Measurements from ENCODE around the gene C1QTNF3. TPM values are rescaled to one million over a fixed set of nuclear protein-coding genes. Genes with fewer than 3 reads are reported as not detected.

C1QTNF3 gene
- total RNA-seq, 1 donor from 2014 or later = 1.1 TPM

DNA sequence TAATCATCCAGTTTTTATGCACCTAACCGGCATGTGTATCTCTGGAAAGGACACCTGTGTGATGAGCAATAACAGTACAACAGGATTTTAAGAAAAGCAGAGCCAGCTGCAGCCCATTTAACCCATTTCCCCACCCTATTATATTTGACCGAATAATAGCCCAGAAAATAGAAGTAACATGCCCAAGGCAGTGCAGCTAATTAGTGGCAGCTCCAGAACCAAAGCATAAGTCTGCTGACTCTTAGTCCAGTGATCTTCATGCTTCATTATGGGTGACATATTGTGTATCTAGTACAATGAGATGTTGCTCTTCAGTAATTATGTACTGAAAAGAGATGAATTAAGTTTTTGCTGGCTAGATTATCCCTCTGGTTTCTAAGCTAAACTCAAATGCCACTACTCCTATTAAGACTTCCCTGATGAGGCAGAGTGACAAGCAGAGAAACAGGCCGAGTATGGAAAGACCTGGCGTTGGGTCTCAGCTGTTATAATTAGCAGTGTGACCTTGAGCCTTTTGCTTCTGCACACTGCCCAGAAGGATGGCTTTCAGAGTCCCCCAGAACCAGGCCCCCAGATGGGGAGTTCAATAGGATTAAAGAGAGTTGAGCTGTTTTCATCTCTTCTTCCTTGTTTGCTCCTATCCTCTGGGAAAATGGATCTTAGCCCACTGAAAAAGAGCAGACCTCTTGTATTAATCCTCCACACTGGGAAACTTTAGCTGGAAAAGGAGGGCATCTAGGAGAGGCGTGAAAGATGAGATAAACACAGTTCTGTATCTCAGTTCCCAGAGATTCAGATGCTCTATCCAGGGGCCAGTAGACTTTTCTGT lies 10.8 kb upstream of the C1QTNF3 start:
- no peak for DNase-seq
- intact Hi-C loops (cut with micrococcal nuclease) = no loop called here
- ATAC-seq = peak; percentile 91

DNA sequence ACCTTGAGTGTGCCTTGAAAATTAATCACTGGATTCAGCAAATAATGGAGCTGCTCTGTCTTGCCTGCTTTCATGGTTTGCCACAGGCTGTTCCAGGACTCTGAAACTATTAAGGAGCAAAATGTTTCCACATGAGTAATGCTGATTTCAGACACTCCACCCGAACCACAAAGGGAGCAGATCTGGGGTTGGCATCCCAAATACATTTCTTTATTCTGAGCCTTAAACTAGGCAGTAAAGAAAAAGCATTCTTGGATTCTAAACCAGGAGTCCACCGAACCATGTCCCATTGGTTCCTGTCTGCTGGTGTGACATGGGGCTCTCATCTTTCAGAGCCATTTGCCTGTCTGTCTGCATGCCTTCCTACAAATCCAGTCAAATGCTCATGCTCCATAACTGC lies 10.1 kb upstream of the C1QTNF3 start:
- peak; percentile 50 for ATAC-seq

DNA sequence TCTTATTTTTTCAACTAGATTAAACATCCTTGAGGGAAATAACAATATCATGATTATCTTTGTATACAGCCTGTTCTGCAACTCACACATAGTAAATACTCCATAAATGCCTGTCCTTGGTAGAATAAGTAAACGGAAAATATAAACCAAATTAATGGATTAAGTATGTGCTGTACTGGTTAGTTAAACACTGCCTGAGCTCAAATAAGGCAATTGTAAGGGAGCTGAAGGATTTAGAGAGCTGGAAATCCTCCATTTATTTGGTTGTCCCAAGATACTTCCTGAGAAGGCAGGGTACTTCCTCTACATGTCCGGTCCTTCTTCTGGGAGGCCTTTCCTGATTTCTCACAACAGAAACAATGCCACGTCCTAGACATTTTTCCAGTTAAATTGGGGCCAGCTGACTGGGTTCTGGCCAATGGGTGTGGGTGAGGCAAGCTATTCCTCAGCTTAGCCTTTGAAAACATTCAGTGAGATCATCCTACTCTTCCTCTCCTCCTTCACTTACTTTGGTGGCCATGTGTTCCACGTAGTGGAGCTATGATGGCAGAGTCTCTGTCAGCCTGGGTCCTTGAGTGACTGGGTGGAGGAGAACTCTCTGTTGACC lies 8.5 kb upstream of the C1QTNF3 start:
- DNase-seq (no peak), ATAC-seq (no peak)
- intact Hi-C loops (cut with micrococcal nuclease) = no loop called here

More for the DNA sequence above, 10.1 kb upstream of the C1QTNF3 start:
- no peak for DNase-seq
- intact Hi-C loops (cut with micrococcal nuclease) = no loop called here

DNA sequence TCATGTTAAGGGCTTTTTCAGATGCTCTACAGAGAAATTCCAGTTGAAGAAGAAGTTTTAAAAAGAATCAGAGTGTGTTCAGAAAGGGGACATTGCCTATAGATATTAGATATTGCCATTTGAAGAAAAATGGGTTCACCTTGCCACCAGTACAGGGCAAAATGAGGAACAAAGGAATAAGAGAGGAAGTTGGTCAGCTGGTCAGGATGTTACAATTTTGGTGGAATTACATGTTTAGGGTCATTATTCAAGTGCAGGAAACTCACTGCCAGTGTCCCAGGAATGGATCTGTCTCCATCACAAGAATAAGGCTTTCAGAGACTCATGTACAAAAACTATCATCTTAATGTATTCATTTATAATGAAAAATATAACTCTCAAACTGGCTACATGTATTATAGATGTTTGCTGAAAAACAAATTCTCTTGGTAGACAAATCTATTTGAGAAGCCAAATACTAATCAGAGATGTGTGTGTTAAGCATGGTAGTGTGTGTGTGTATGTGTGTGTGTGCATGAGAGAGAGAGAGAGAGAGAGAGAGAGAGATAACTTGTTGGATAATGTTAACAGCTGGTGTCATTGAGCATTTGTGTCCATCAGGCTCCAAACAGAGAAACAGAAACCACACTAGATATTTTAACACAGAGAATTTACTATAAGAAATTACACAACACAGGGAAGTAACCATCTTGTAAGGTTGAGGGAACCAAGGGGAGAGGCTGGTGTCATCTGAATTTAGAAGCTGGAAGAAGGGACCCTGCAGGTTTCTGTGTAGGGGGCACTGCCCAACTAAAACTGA lies 5.0 kb upstream of the C1QTNF3 start:
- no peak for ATAC-seq
- DNase-seq = no peak
- intact Hi-C loops (cut with micrococcal nuclease) = no loop called here

DNA sequence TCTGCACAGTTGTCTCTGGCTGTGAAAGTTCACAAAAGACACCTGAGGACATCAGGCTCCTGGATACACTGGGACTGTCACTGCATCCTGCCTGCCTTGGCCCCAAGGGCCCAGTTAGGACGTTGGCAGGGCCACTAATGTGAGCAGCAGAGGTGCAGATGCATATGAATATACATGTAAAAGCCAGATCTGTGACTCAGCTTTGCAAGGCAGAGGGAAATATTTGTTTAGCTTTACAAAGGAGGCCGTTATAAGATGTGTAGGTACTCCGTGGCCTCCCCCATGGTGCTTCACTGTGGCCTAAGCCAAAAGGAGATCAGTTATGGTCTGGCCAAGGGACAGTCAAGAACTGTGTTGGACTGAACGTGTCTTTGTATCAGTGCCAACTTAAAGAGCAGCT lies 4.1 kb upstream of the C1QTNF3 start:
- no peak for ATAC-seq
- DNase-seq = no peak
- intact Hi-C loops (cut with micrococcal nuclease) = no loop called here

DNA sequence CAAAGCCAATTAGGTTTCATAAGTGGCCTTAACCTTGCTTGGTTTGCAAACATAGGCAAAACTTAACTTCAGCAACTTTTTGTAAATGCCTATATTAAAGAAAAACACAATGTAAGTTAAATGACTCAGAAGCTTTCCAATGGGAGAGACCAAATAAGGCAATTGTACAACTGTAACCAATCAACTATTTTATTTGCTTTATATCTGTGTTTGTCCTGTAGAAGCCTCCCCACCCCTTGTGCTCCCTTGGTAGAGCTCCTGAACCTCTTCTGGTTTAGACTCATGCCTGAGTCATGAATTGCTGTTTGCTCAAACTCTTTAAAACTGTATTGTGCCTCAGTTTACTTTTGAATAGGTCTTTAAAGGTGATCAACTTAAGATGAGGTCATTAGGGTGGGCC lies 3.0 kb upstream of the C1QTNF3 start:
- intact Hi-C loops (cut with micrococcal nuclease) = no loop called here
- ATAC-seq = no peak

DNA sequence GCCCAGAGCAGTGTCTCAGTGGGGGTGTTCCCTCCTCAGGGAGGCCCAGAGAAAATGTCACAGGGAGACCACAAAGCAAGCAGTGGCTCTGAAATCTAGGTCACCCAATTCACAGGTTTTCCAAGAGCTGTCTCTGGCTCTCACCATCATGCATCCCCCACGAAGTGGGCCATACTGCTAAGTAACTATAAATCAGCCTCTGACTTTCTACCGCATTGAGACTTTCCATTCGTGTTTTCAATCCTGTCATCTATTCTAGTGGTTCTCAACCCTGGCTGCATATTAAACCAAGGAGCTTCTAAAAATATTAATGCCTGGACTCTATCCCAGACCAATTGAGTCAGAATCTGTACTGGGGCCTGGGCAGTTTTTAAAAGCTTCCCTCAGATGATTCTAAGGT lies 2.0 kb upstream of the C1QTNF3 start:
- DNase-seq (no peak), ATAC-seq (peak; percentile 86)
- intact Hi-C loops (cut with micrococcal nuclease) = no loop called here

More for the DNA sequence above, 3.0 kb upstream of the C1QTNF3 start:
- no peak for DNase-seq

DNA sequence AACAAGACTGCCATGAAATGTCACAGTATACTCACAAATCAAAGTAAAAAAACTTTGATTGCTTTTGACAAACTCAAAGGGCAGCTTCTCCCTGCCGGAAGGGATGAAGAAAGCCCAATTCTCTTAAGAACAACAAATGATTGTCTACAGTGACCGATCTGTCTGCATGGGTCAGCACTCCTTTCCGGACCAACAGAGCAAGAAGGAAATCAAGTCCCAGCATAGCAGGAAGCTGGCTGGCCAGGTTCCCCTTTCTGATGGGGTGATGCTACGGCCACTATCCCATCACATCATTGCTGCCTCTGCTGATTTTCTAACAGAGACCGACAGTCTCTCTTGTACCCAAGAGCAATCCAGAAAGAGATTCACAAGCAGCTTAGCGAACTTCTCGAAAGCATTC lies 692 bp downstream of the C1QTNF3 start:
- ATAC-seq (peak; percentile 58), DNase-seq (peak; percentile 45)
- intact Hi-C loops (cut with micrococcal nuclease) = no loop called here

DNA sequence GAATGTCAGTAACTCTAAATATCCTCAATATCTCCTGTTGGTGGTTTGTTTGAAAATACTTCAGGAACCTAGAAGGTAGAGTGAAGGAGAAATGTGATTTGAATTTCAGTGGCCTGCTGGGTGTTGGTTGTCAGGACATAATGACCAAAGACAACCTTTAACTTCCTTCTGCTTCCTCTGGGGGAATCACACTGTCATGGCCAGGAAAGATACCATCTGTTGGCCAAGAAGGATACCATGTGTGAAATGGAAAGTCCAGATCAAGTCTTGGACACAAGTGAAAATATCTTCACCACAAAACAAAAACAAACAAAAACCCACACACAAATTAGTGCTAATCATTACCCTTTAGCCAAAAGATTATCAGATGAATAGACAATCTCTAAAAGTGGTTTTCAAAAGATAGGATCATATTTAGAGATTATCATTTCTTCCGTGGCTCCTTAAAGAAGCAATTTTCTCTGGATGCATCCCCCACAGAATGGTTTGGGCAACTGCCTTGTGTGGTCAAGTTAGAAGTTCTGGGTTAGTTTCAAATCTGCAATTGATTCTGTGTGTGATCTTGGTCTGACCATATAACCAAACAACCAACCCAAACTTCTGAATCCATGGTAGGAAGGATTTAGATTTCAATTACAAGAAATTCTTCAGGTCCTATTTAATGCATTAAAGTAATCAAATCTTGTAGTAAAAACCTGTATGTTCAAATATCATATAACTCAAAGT lies 1.6 kb downstream of the C1QTNF3 start:
- no peak for DNase-seq
- no peak for ATAC-seq
- intact Hi-C loops (cut with micrococcal nuclease) = no loop called here

DNA sequence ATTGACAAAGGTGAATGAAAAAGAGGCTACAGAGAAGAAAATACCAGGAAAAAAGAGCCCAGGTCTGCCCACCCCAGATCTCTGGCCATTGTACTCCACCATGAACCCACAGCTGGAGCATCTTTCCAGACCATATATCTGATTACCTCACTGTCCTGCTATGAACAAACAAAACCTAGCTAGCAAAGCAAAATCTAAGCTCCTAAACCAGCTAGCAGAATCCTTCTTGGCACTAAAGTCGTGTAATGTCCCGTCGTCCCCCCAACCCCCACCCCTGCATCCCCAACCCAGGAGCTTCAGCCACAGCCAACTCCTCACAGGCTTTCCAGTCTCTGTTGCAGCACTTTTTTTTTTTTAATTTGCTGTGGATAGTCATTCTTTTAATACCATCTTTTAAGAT lies 2.5 kb downstream of the C1QTNF3 start:
- intact Hi-C loops (cut with micrococcal nuclease) = no loop called here
- DNase-seq = no peak
- ATAC-seq = no peak

DNA sequence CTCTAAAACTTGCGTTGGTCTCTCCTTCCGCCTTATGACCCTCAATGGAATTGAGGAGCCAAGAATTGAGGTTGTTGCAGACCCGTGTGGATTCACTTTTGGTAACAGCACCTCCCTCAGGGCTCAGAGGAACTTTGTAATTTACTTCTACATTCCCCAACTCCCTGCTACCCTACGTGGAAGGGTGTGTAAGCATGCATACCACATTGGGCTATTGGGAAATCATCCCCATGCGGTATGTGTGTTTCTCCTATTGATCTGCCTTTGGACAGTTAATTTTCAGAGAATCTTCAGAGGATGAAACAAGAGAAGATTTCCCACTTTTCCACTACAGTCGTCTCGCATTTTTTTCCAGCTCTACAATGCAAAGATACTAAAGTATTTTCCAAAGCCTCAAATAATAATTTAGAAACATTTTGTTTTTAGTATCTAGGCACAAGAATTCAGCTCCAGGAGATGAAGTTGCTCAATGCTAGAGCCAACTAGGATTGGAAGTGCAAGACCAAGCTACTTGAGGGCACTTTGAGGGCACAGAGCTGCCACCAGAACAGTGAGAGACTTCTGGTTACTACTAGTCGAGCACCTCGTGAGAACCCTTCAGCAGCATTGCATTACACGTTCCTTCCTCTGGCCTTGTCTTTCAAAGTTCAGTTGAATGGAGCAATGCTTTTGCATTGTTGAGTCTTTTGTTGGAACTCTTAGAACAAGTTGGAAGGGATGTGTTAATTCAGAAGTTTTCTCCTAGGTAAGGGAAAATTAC lies 3.4 kb downstream of the C1QTNF3 start:
- intact Hi-C loops (cut with micrococcal nuclease) = no loop called here
- ATAC-seq (no peak), DNase-seq (no peak)

DNA sequence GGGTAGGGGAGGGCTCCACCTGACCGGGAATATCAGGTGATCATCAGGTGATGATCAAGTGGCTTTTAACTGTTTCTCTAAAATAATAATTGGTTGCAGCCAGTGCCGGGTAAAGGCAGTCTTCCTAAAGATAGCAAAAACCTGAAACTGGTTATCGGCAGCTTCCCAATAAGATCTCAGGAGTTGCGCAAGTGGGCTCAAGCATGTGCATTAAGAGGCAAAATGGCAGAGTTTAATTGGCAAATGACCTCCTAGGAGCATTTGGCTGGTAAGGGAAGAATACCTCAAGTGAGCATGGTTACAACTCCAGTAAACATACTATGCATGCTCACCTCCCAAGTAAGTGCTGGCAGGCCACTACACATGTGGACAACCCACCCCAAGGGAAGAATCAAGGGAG lies 4.2 kb downstream of the C1QTNF3 start:
- intact Hi-C loops (cut with micrococcal nuclease) = no loop called here
- no peak for ATAC-seq
- DNase-seq = no peak

DNA sequence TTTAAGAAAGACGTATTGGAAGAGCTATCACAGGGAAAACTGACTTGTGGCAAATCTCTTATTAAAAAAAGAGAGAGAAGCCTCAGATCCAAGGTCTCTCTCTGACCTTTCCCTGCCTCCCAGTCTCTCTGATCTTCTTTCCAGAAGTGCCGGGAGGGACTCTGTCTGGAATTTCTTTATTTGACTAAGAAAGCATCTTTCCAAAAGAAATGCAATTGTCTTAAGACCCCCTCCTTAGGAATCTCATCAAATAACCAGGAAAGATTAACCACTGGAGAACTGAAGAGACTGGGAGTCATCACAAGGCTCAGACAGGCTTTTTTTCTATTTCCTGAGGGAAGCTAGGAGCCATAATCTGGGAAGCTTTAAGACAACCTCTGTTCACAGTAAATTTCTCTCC lies 4.6 kb downstream of the C1QTNF3 start:
- intact Hi-C loops (cut with micrococcal nuclease) = no loop called here
- ATAC-seq = no peak
- DNase-seq = no peak

DNA sequence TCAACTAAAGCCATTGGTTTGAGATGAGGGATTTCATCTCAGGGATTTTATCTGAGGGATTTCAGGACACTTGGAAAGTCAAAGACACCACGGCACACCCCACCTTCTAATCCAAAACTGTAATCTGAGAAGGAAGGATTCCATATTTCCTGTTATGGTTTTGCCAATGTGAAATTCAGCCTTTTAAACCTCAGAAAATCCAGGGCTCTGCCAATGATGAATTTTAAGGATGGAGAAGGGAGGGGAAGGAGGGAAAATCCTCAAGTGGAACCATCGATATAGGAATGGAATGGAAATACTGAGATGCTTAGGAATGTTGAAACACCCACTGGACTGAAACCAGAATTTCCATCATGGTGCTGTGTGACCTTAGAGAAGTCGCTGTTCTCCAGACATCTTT lies 5.3 kb downstream of the C1QTNF3 start:
- ATAC-seq = no peak
- intact Hi-C loops (cut with micrococcal nuclease) = no loop called here
- no peak for DNase-seq

DNA sequence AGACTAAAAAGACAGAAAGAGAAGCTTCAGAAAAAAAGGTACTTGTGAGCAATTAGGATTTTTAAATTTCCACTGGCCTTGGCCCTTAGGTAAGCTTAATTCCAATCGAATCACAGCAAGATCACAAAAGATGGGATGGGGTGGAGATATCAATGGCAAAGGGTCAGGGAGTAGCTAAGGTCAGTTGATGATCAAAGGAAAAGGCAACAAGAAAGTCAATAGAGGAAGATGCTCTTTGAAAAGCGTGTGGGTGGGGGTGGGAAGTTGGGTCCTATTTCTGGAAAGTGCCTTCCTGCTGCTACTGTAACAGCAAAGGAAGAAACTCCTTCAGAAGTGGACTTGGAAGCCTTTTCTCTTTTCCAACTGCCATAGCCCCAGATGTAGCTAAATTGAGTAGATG lies 7.3 kb downstream of the C1QTNF3 start:
- DNase-seq = no peak
- intact Hi-C loops (cut with micrococcal nuclease) = no loop called here
- no peak for ATAC-seq

DNA sequence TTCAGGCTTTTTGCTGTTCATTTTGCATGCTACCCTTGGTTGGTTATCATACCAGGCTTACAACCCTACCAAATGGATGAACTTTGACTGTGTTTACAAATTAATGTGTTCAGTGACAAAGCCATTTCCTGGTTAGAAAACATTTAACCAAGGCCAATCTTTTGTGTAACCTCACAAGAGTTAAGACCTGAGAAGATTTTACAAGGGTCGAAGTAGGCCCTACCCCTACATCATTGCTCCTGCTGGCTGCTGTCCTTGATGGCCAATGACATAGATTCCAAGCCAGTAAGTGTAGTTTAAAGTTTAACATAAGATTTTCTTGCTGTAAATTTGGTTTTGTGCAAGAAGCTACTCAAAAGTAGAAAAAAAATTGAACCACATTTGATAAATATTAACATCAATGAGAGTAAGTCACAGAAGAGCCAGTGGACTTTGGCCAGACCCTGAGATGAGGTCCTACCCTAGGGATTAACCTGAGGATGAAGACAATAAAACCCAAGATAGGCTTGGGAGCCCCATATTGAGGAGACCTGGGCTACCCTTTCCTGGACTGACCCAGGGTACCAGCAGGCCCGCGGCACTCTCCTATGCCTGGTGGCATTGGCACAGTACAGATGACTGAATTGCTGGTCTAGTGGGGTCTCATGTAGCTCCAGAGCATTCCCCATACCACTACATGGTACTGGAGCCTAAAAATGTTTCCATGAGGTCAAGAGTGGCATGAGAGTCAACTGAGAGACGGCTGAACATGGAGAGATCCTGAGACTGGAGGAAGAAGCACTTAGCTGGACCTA lies 8.3 kb downstream of the C1QTNF3 start:
- intact Hi-C loops (cut with micrococcal nuclease) = no loop called here
- no peak for DNase-seq
- no peak for ATAC-seq

DNA sequence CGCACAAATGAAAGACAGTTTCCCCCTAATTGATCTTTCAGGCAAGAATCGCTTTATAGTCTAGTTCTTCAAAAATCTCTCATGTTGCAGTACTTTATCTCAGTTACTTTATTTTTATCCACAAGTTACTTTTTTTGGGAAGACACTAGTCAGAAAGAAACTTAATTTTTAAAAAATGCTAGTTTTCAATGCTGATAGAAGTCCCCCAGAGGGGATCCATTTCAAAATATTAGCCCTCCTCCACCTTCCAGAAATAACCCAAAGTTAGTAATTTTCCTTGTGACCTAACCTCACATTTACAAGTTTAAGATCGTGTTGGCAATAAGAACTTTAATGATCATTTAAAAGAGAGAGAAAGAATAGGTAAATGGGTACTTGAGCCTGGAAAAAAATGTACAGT lies 11.0 kb downstream of the C1QTNF3 start:
- ATAC-seq = no peak
- no peak for DNase-seq
- intact Hi-C loops (cut with micrococcal nuclease) = no loop called here

DNA sequence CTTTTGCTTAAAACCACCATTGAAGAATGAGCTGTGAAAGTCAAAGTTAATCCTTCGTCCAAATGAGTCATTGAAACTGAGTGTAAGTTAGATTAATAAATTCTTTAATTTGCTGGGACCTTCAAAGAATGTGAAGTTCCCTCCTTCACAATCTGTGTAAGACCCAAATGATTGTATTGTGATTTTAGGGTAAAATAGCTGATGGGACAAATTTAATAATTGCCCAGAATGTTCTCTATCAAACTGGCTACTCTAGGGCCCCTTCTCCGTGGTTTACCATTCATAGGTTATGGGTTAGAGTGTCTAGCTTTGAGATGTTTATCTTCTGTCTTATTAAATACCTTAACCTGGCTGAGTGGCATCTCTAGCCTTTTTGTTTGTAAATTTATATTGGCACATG lies 11.9 kb downstream of the C1QTNF3 start:
- intact Hi-C loops (cut with micrococcal nuclease) = no loop called here
- DNase-seq = no peak
- ATAC-seq = no peak
